Posterior vena cava (tissue), 2 donors: ENCODE measurements around the gene IGSF5. TPM values are rescaled to one million over a fixed set of nuclear protein-coding genes. Genes with fewer than 3 reads are reported as not detected.
"Not testable (repeated sequence)": the region's sequence is repeated elsewhere in the genome, so short reads cannot be mapped to it uniquely, and the experiment has no call there.

Experiments used
- DNase-seq: peaks from one replicate; pipeline ENCODE4 v3.0.0-alpha.2; 2020; ENCODE audit warnings: low spot score
- intact Hi-C, 2 donors: fragments of 100-400 bp; cut with DNase I; formaldehyde crosslinking; loops; one replicate each; pipeline versions ENCODE4 v1.14.1 to v1.14.2; 2022 to 2023
- total RNA-seq, 2 donors: library from RNA; stranded (reverse); fragmentation: NEBNext Ultra II Directional; extraction: Animal tissue kit (Norgen Biotek cat#: 25700); gene quantifications; one replicate each; pipeline ENCODE4 v1.2.1, GENCODE V29; 2021
- donor health status: DM: yes; HTN: yes; CAD: no.
- donor health status: DM: yes; HTN: yes; CAD: no.

Gene IGSF5
- total RNA-seq, 2 donors from 2014 or later: 0.33 to 0.46 TPM

DNA sequence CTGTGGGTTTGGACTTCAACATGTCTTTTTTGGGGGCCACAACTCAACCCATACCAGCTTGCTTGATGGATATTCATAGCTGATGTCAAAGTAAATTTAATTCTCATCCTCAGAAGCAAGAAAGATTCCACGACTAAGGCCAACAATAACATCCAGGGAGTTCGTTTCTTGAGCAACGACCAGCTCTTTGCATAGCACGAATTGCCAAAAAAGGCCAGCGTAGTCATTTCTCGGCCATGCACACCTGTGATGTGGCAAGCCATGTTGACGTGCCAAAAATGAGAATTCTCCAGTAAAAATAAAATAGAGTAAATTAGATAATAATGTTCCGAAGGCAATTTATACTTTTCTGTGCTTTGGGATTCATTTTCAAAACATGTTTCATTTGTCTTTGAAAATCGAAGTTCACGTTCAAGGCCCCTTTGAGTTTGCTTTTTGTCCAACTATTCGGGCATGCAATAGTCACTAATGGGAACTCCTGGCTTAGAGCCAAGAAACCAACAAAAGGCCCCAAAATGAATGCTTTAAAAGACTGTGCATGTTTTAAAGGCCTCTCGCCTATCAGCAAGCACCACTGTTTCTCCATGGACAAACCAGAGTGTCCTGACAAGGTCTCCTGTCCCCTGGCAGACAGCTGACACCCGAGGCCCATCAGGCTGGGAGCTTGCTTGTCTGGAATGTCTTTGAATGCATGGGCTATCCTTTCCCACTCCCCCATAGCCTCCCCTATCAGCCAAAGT, 14.4 kb upstream of the IGSF5 start:
- intact Hi-C loops: no loop called here
- DNase-seq: no peak

DNA sequence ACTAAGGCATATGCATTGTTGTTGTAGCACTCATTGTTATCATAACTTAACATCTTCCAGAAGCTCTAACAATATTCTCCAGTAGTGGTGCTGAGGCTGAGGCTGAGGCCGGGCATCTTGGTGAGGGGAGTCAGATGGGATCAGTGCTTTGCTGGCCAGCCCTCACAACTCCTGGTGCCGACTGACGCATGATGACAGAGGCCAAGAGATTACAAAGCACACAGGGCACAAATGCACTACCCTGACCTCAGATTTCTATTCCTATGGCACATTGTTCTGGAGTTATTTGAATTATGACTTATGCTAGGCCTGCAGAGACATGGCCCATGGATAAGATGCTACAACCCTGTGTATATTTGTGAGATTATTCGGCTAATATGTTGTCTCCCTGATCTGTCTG, 8.3 kb upstream of the IGSF5 start:
- DNase-seq: no peak
- intact Hi-C loops: no loop called here

DNA sequence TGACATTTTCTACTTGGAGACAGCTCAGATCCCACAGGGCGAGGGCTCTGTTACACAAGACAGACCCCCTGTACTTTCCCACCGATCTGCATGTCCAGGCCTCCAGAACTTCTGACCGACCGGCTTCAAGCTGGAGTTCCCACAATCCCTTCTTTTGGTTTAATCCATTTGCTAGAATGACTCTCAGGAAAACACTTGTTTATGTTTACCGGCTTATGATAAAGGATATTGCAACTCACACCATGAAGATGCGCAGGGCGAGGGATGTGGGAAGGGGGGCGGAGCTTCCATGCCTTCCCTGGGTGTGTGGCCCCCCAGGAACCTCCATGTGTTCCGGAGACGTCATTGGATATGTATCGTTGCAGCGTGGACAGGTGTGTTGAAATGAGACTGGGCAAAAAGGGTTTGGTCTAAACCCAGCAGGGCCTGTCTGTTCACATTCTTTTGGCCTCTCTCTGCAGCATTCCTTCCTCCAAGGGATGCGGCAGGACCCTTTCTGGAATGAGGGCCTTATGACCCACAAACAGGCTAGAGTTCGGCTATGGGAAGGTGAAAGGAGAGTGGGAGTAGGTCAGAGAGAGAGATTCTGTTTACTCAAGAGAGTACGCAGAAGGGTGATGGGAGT, 7.5 kb upstream of the IGSF5 start:
- no peak for DNase-seq
- intact Hi-C loops: no loop called here

DNA sequence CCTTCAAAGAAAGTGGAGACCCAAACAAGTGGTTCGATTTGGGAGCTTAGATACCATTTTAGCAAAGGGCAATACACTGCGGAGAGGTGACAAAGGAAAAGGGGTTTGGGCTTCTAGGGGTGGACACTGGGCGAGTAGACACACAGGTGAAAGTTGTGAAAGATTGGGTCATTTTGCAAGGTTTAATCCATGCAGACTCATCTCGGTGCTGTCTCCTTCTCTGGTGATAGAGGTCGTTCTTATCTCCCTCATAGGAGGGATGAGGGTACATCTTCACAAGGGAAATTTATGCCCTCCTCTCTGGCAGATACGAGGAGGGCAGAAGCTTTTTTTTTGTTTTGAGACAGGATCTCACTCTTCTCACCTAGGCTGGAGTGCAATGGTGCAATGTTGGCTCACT, 6.4 kb upstream of the IGSF5 start:
- intact Hi-C loops: no loop called here

DNA sequence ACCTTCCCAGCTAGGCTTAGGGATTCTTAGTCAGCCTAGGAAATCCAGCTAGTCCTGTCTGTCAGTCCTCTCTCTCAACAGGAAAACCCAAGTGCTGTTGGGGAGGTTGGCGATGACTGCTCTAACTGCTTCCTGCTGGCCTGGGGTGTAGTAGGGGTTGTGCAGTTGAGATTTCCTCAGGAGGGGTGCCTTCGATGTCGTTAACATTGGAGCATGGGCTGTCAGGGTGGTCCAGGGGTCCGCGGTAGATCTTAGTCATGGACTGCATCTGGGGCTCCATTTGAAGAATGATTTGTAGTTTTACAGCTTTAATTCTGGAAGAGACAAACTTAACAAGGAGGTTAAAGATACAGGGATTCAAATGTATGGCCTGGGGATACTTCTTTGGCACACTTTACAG, 5.5 kb upstream of the IGSF5 start:
- DNase-seq, intact Hi-C loops: not testable (repeated sequence)

More for the DNA sequence above, 6.4 kb upstream of the IGSF5 start:
- DNase-seq: no peak

DNA sequence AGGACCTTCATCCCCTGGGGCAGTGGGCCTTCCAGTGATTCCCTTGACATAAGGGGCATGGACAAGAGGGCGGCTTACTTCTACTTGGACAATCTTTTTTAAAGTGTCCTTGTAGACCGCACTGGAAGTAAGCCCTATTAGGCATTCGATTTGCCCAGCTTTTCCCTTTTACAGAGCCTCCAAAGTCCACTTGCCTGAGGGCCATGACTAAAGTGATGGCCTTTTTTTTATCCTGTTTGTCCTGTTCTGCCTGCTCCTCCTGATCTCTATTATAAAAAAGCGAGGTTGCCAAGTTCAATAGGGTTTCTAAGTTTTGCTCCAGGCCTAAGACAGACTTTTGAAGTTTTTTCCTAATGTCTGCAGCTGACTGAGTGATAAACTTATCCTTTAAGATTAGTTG, 2.4 kb upstream of the IGSF5 start:
- intact Hi-C loops, DNase-seq: not testable (repeated sequence)

DNA sequence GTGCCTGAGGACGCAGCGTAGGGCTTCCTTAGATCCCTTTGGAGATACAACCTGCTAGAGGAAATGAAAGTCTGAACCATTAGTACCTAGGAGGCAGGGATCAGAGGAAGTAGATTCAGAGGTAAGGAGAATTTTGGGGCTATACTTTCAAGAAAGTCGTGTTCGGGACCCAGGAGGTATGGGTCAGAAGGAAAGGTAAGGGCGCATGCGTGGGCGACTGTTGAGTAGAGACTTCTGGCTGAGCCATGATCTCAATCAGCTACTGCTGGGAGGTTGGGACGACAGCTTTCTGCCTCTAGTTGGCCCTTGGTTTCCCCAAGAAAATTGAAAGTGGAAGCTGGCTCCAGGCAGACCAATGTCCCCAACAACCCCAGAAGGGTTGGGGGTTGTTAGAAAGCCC, 349 bp downstream of the IGSF5 start:
- DNase-seq, intact Hi-C loops: not testable (repeated sequence)

DNA sequence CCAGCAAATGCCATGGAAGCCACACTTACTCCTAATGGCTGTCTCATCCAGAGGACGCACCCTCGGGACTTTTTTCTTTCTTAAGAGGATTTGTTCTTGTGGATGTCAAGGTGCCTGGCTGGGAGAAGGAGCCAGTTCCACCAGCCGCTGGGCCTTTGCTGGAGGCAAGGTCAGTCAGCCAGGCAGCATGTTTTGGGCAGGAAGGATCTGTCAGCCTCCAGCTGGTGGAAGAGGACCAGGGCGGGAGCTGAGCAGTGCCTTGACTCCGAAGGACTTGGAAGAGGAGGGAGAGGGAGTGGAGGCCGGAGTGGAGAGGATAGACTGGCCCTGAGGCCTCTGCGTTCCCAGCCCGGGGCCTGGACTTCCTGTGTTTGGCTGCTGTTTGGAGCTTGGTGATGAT, 5.7 kb downstream of the IGSF5 start:
- intact Hi-C loops: no loop called here
- no peak for DNase-seq

DNA sequence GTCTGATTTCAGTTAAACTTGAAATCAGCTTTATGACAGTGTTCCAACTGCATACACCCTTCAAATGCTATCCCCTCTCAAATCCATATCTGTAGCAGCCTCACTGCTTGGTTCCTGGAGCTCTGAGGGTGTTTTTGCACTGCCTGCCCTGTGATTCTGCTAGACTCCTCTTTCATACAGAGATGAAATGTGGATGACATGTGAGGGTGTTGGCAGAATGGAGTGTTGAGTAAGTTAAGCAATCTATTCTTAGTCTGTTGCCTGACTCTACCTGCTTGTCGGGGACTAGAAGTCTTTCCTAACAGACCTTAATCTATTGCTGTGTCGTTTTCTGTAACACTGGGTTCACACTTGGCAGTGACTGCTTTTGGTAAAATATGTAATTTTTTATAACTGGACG, 9.8 kb downstream of the IGSF5 start:
- no peak for DNase-seq
- intact Hi-C loops: no loop called here

DNA sequence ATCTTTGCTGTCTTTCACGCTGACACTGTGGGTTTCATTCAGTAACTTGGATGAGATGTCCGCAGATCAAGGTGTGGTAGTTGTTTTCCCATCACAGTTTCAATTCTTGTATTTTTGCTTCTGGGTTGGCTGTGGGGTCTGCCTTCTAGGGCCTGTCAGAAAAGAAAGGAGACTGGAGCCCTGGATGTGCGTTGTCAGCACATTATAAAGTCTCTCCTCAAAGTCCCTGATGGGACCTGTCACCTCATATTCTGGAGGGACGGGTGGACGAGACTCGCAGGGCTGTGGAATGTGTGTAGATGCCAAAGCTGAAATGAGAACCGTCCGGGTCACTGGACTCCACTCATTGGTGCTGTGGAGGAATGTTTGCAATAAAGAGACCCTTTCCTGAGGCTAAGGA, 11.3 kb downstream of the IGSF5 start:
- DNase-seq: no peak
- intact Hi-C loops: no loop called here

DNA sequence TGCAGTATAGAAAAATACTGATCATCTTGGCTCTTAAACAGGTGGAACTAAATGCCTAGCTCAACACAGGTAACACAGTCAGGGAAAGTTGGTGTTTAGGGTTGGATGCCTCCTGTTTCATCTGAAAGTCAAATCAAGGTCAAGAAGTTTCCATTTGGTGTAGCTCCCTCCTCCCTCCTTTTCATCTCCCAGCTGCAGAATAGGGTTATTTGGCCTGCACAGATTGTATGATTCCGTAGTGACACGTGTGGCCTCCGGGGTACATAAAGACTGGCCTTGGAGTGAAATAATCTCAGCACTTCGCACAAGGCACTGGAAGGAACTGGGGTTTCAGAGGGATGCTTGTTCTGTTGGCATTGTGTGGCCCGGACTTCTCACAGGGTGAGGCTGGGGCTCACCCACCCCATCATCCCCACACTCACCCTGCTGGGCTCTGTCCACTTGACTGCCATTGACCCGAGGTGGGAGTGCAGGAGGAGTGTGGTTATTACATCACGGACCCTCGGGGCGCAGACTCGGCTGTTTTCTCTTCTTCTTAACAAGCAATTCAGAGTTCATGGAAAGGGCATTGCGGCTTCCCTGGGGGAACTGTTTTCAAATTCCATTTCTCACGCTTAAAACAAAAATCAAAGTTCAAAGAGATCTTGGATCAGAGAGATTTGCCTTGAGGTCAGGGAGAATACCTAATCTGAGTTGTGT, 18.4 kb downstream of the IGSF5 start:
- intact Hi-C loops: no loop called here
- no peak for DNase-seq

DNA sequence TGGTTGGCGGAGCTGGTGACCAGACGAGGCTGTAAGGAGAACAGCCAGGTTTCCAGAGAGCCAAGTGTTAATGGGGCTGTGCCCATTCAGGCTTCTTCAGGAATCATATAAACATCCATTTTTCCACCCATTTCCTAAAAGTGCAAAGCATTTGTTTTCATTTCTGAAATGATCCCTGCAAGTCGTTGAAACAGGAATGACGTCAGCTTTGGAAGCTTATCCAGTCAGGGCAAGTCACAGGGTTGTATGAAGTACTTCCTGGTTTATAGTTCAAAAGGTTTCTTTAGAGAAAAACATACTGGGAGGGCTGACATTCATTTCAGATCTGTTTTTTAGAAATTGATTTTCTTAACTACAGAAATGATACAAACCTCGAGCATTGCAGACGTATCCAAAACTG, 29.2 kb downstream of the IGSF5 start:
- intact Hi-C loops: no loop called here
- no peak for DNase-seq

DNA sequence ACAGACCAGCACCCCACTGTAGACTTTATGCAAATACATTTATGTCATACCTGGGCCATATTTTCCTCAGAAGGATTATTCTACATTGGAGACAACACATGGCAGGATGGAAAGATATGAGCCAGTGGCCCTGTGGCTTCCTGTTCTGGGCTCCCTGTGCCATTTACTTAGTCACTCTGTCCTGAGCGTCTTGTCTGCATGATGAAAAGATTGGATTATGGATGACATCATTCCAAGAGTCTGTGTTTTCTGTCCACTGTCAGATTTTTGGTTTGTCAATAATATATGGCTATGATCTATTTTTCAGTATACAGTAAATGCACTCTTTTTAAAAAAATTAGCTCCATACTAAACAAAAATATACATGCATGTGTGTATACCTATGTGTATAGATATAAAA, 30.8 kb downstream of the IGSF5 start:
- DNase-seq: no peak
- intact Hi-C loops: no loop called here

DNA sequence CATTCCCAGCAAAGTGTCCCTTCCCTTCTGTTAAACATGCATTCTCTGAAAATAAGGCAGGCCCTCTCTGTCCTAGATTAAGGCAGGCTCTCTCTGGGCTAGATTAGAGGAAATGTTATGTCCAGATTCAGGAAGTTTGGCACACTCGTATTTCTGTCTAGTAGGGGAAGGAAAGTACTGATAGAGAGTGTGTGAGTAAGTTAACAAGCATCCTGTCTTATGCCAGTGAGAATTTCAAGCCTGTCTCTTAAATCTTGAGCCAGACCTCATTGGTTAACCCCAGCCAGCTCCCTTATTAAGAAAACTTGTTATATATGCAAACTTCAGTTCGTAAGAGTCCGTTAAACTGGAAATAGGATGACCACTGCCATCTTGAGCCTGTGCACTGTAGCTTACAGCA, 31.6 kb downstream of the IGSF5 start:
- DNase-seq: no peak
- intact Hi-C loops: no loop called here

DNA sequence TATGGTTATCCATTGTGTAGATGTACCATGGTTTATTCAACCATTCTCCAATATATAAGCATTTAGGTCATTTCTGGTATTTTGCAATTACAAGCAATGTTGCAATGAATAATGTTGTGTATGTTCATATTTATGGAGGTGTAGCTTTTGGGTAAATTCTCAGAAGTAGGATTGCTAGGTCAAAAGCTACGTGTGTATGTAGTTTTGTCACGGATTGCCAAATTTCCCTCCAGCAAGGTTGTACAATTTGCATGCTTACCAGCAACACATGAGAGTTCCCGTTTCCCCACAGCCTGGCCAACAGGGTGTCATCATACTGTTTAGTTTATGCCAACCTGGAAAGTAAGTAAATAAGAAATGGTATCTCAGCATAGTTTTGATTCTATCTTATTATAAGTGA, 36.3 kb downstream of the IGSF5 start:
- intact Hi-C loops: no loop called here
- no peak for DNase-seq

DNA sequence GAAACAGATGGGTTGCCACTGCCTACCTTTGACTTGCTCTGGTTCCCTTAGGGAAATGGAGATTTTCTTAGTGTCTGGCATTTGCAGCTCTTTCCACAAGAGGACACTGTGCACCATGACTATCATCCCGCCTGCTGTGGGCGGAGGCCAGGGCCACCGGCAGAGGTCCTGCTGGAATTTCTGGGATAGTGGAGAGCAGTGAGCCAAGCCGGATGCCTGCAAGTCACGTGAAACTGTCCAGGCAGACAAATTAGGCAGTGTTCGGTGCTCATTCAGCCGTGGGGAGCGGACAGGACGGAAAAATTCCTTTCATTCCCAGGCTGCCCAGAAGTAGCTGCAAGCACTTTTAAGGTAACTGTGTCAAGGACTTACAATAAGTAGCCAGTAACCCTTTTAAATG, 43.4 kb downstream of the IGSF5 start:
- intact Hi-C loops: loop anchor here in 1 of 2 donors (5.0 kb wide), 1 partner anchor 79 kb away; the partner anchor contains the start of gene PCP4
- DNase-seq: peak; percentile 88

DNA sequence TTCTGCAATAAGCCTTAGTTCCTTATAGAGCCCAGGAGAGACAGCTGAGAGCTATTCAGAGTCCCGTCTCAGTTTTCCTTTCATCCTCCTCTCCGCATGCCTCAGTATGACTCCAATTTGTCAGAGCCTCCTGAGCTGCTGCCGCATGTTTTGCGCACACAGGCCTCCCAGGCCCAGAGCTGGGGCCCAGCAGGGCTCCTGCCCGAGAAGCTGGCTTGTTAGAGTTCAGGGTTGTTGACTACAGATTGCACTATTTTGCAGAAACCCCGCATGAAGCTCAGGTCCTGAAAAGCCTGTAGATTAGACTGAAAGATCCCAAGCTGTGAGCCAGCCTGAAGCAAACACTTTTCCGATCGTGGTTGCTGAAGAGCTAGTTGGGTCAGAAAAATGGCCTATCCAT, 51.5 kb downstream of the IGSF5 start:
- intact Hi-C loops: loop anchor here in 1 of 2 donors (10.0 kb wide), 1 partner anchor 258 kb away; no protein-coding TSS in a partner anchor

DNA sequence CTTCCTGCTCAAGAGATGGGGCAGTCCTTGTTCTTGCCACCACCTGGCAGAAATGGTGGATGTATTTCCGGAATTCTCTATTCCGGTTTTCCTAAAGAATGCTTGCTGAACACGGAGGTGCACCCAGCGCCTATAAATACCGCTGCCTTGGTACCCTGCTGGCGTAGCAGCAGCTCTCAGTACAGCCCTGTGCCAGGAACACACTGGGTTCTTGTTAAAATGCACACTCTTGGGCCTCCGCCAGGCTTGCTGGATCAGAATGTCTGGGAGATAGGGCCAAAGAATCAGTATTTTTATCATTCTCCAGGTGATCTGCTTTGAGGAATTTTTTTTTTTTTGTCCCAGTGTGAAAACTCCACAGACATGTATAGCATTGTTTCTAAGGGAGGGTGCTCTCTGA, 54.2 kb downstream of the IGSF5 start:
- DNase-seq: no peak

More for the DNA sequence above, 51.5 kb downstream of the IGSF5 start:
- no peak for DNase-seq

DNA sequence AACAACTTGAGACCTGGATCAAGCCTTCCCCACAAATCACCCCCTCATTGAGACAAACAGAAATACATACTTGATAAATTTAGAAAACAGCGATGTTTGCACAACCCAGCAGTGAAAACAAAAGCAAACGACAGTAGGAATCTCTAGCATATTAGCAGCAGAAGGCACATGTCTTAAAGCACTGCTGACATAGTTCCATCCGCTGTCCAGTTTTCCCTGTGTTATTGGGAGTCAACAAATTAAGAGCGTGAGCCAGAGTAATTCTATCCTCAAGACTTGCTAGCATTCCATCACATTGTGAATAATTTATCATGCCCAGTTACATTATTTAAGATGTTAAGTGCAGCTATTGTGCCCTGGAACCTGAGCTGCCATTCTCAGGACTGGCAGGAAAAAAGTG, 55.3 kb downstream of the IGSF5 start:
- DNase-seq: no peak
- intact Hi-C loops: no loop called here

More for the DNA sequence above, 54.2 kb downstream of the IGSF5 start:
- intact Hi-C loops: loop anchor here in 1 of 2 donors (10.0 kb wide), 1 partner anchor 256 kb away; no protein-coding TSS in a partner anchor

DNA sequence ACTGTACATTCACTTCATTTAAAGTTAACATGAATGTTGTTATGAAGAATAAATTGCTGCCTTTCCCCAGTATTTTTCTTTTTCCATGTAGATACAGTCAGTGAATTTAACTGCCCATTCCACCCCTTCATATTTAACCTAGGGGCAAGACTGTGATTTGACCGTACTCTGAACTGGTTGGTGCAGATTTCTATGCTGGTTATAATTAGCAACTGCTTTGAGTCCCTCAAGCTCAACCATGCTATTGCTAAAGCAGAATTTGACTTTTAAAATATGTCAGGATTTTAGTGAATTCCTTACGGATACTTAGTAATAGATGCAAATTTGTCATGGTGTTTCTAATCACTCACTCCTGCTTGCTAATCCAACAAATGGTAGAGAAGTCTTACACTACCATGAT, 57.2 kb downstream of the IGSF5 start:
- intact Hi-C loops: no loop called here
- DNase-seq: no peak
